Measurements from ENCODE around the gene HOXA2. TPM values are rescaled to one million over a fixed set of nuclear protein-coding genes. Genes with fewer than 3 reads are reported as not detected.

Gene HOXA2
- total RNA-seq, 1 experiment from 2014 or later = 6.6 TPM

GRCh38 chr7:27141923-27142579 lies 39.6 kb upstream of the HOXA2 start:
- no peak for DNase-seq (ENCODE audit: low spot score)

- DNase-seq (ENCODE audit: low spot score) = no peak
Observed at GRCh38 chr7:27141137-27141922, 38.8 kb upstream of the HOXA2 start.

- peak; percentile 90 for DNase-seq (ENCODE audit: low spot score)
Observed at GRCh38 chr7:27140126-27140857, 37.8 kb upstream of the HOXA2 start.

- no peak for DNase-seq (ENCODE audit: low spot score)
Observed at GRCh38 chr7:27139334-27140125, 37.0 kb upstream of the HOXA2 start.

- no peak for DNase-seq (ENCODE audit: low spot score)
Observed at GRCh38 chr7:27138985-27139333, 36.5 kb upstream of the HOXA2 start.

GRCh38 chr7:27138472-27138871 lies 36.0 kb upstream of the HOXA2 start:
- no peak for DNase-seq (ENCODE audit: low spot score)

- DNase-seq (ENCODE audit: low spot score) = peak; percentile 56
Observed at GRCh38 chr7:27137640-27138315, 35.3 kb upstream of the HOXA2 start.

GRCh38 chr7:27134392-27134791 lies 31.9 kb upstream of the HOXA2 start:
- no peak for DNase-seq (ENCODE audit: low spot score)

- DNase-seq (ENCODE audit: low spot score) = no peak
Observed at GRCh38 chr7:27133409-27134231, 31.1 kb upstream of the HOXA2 start.

GRCh38 chr7:27132978-27133377 lies 30.5 kb upstream of the HOXA2 start:
- DNase-seq (ENCODE audit: low spot score) = no peak

- no peak for DNase-seq (ENCODE audit: low spot score)
Observed at GRCh38 chr7:27132214-27132613, 29.7 kb upstream of the HOXA2 start.

- DNase-seq (ENCODE audit: low spot score) = no peak
Observed at GRCh38 chr7:27131390-27131819, 28.9 kb upstream of the HOXA2 start.

- DNase-seq (ENCODE audit: low spot score) = peak; percentile 83
Observed at GRCh38 chr7:27130540-27131389, 28.3 kb upstream of the HOXA2 start, which contains the start of gene HOXA4. TSS of gene HOXA4 (minus strand) at chr7:27130757. CDS start at chr7:27130733, 24 bp downstream.

- DNase-seq (ENCODE audit: low spot score) = no peak
Observed at GRCh38 chr7:27129729-27130539, 27.5 kb upstream of the HOXA2 start.

- no peak for DNase-seq (ENCODE audit: low spot score)
Observed at GRCh38 chr7:27128776-27129728, 26.6 kb upstream of the HOXA2 start.

- no peak for DNase-seq (ENCODE audit: low spot score)
Observed at GRCh38 chr7:27128034-27128433, 25.6 kb upstream of the HOXA2 start.
